Caco-2 (cell line): ENCODE data around the gene PRAC2. TPM values are rescaled to one million over a fixed set of nuclear protein-coding genes. Genes with fewer than 3 reads are reported as not detected.

Experiments used
- BruUV-seq: library from RNA; stranded (reverse); fragments of 400-500 nt; replicated peaks from 2 replicates; lab custom pipeline; 2021; lab: Mats Ljungman, UMichigan
- CTCF ChIA-PET: fragments of 300-600 bp; sonication (Branson Sonifier 250); formaldehyde crosslinking; loops from one replicate; lab custom pipeline; 2022; ENCODE audit warnings: antibody characterized with exemption; lab: Charles Lee
- POLR2A ChIA-PET: fragments of 300-600 bp; sonication (Branson Sonifier 250); formaldehyde crosslinking; loops from one replicate; lab custom pipeline; 2022; ENCODE audit warnings: antibody characterized with exemption; lab: Charles Lee
- DNase-seq, 2 experiments: peaks; one replicate each; pipeline versions ENCODE4 v3.0.0 to v3.0.0-alpha.2; 2020 to 2022
- H3K27me3 ChIP-seq: replicated peaks from 2 replicates; pipeline ENCODE4 v1.6.0; 2011; ENCODE audit warnings: low read length; ENCODE audit not compliant: control insufficient read depth, insufficient read depth
- H3K36me3 ChIP-seq: 2 replicates; pipeline ENCODE4 v1.5.1; 2011; ENCODE audit warnings: low read length; ENCODE audit not compliant: control insufficient read depth, insufficient read depth
- H3K4me1 ChIP-seq: fragments of 250-450 bp; sonication (Bioruptor Pico); 2 replicates; pipeline ENCODE4 v1.5.1; 2020; ENCODE audit warnings: mild to moderate bottlenecking
- H3K4me3 ChIP-seq: 2 replicates; pipeline ENCODE4 v1.5.1; 2011; ENCODE audit warnings: low read depth, mild to moderate bottlenecking, control low read depth, low read length
- H3K9me3 ChIP-seq: fragments of 250-450 bp; sonication (Bioruptor Pico); 2 replicates; pipeline ENCODE4 v1.5.1; 2020; ENCODE audit warnings: mild to moderate bottlenecking, moderate library complexity
- H3K27ac Mint-ChIP-seq: one replicate; pipeline ENCODE4 v1.8.0; 2022; ENCODE audit warnings: mixed read lengths; ENCODE audit not compliant: unreplicated experiment
- H3K27me3 Mint-ChIP-seq: one replicate; pipeline ENCODE4 v1.8.0; 2022; ENCODE audit warnings: mixed read lengths; ENCODE audit not compliant: insufficient read depth, unreplicated experiment
- H3K36me3 Mint-ChIP-seq: one replicate; pipeline ENCODE4 v1.8.0; 2022; ENCODE audit warnings: mild to moderate bottlenecking, mixed read lengths; ENCODE audit not compliant: insufficient read depth, unreplicated experiment
- H3K4me1 Mint-ChIP-seq: one replicate; pipeline ENCODE4 v1.8.0; 2022; ENCODE audit warnings: low read depth, mixed read lengths; ENCODE audit not compliant: unreplicated experiment
- H3K4me3 Mint-ChIP-seq: one replicate; pipeline ENCODE4 v1.8.0; 2022; ENCODE audit warnings: mild to moderate bottlenecking, moderate library complexity, mixed read lengths; ENCODE audit not compliant: unreplicated experiment
- H3K9me3 Mint-ChIP-seq: one replicate; pipeline ENCODE4 v1.8.0; 2022; ENCODE audit warnings: mixed read lengths; ENCODE audit not compliant: unreplicated experiment
- intact Hi-C: fragments of 100-400 bp; cut with micrococcal nuclease; formaldehyde crosslinking; loops from one replicate; pipeline ENCODE4 v1.10.0; 2022; ENCODE audit not compliant: unreplicated experiment
- total RNA-seq: library from RNA; stranded (reverse); gene quantifications from 2 replicates; pipeline ENCODE4 v1.2.3, GENCODE V29; 2022
- TF ChIP-seq, protein P1 (sequence below), 2 experiments: fragments of 200-600 bp in 1 of 2; IDR thresholded peaks; 1 replicate in 1 of 2; 2 replicates in 1 of 2; pipeline versions ENCODE4 v1.5.1 to v1.8.0; 2011 to 2022; ENCODE audit warnings: antibody characterized with exemption in 1 of 2, control low read depth in 1 of 2, inconsistent platforms in 1 of 2, low read depth in 1 of 2, low read length in 1 of 2, mild to moderate bottlenecking in 1 of 2, moderate library complexity in 1 of 2; ENCODE audit not compliant: insufficient read depth in 1 of 2, severe bottlenecking in 1 of 2, unreplicated experiment in 1 of 2

Gene PRAC2
- total RNA-seq, 1 experiment from 2014 or later: not detected

GRCh38 chr17:48761114-48761513 is 38.1 kb downstream of the PRAC2 start:
- peaks cover 13% of the 10 kb centered on the region for H3K27me3 Mint-ChIP-seq
- ChIA-PET POLR2A (no interaction called here), CTCF (interaction anchor here (0.6 to 1.1 kb wide), 3 partner anchors 10 to 409 kb away, joined by 3 to 5 read pairs (median 4); no protein-coding TSS in a partner anchor)
- Histone ChIP-seq H3K9me3 (no peaks in the 10 kb centered on the region), H3K4me1 (no peaks in the 10 kb centered on the region), H3K36me3 (no peaks in the 10 kb centered on the region), H3K27me3 (no peaks in the 10 kb centered on the region), H3K4me3 (no peak overlapping the region)
- no peak overlapping the region for H3K27ac Mint-ChIP-seq
- intact Hi-C loops: no loop called here
- no peak for DNase-seq
- no peaks in the 10 kb centered on the region for H3K36me3 Mint-ChIP-seq
- BruUV-seq: no TSS peak
- H3K4me3 Mint-ChIP-seq: no peak overlapping the region
- TF ChIP-seq, protein P1, sequence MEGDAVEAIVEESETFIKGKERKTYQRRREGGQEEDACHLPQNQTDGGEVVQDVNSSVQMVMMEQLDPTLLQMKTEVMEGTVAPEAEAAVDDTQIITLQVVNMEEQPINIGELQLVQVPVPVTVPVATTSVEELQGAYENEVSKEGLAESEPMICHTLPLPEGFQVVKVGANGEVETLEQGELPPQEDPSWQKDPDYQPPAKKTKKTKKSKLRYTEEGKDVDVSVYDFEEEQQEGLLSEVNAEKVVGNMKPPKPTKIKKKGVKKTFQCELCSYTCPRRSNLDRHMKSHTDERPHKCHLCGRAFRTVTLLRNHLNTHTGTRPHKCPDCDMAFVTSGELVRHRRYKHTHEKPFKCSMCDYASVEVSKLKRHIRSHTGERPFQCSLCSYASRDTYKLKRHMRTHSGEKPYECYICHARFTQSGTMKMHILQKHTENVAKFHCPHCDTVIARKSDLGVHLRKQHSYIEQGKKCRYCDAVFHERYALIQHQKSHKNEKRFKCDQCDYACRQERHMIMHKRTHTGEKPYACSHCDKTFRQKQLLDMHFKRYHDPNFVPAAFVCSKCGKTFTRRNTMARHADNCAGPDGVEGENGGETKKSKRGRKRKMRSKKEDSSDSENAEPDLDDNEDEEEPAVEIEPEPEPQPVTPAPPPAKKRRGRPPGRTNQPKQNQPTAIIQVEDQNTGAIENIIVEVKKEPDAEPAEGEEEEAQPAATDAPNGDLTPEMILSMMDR (IDR thresholded peaks at IDR 0.05; ENCODE audit: insufficient read depth in 1 of 2, low read depth in 1 of 2, low read length in 1 of 2, severe bottlenecking in 1 of 2, unreplicated experiment in 1 of 2): no peak
- no peaks in the 10 kb centered on the region for H3K9me3 Mint-ChIP-seq
- H3K4me1 Mint-ChIP-seq: peaks cover 13% of the 10 kb centered on the region

DNA sequence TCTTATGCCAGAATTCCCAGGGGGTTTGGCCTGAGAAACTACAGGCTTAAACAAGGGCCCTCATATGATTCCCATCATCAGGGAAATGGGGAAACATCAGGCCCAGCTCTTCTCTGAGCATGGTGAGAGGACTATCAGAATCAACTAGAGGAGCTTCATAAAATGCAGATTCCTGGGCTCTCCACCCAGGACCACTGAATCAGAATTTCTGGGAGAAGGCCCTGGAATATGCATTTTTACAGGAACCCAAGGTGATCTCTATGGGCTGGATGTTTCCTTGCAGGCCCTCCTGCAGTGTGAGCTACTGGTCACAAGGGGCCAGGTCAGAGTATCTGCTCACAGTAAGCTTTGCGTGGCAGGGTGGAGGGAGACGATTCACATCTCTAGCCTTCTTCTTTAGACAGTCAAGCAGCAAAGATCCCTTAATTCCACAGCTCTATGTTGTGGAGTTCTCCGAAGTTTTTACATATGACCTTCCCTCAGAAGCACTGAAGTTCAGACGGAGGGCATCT is 44.3 kb downstream of the PRAC2 start:
- no peak overlapping the region for H3K4me3 ChIP-seq
- TF ChIP-seq, protein P1 (IDR thresholded peaks at IDR 0.05; ENCODE audit: insufficient read depth in 1 of 2, low read depth in 1 of 2, low read length in 1 of 2, severe bottlenecking in 1 of 2, unreplicated experiment in 1 of 2): peak; percentile 50 to 63
- no peaks in the 10 kb centered on the region for H3K9me3 ChIP-seq
- POLR2A ChIA-PET: interaction anchor here (0.5 kb wide), 1 partner anchor 29 kb away, joined by 5 read pairs; no protein-coding TSS in a partner anchor
- DNase-seq: peak in 1 of 2 experiments; percentile 34
- CTCF ChIA-PET: interaction anchor here (0.7 to 2.3 kb wide), 8 partner anchors 14 to 117 kb away, joined by 3 to 21 read pairs (median 4); partner anchors contain the start of gene HOXB13
- H3K27me3 ChIP-seq: no peaks in the 10 kb centered on the region
- Mint-ChIP-seq H3K4me1 (no peaks in the 10 kb centered on the region), H3K4me3 (no peak overlapping the region), H3K9me3 (no peaks in the 10 kb centered on the region), H3K27ac (no peak overlapping the region), H3K36me3 (no peaks in the 10 kb centered on the region), H3K27me3 (peaks cover 19% of the 10 kb centered on the region)
- intact Hi-C loops: no loop called here
- no TSS peak for BruUV-seq
- H3K36me3 ChIP-seq: no peaks in the 10 kb centered on the region
- no peaks in the 10 kb centered on the region for H3K4me1 ChIP-seq

GRCh38 chr17:48769009-48769675 is 46.2 kb downstream of the PRAC2 start:
- H3K27me3 ChIP-seq: no peaks in the 10 kb centered on the region
- CTCF ChIA-PET: interaction anchor here (0.7 to 2.3 kb wide), 6 partner anchors 22 to 110 kb away, joined by 3 to 18 read pairs (median 4); no protein-coding TSS in a partner anchor
- no peaks in the 10 kb centered on the region for H3K9me3 ChIP-seq
- H3K27me3 Mint-ChIP-seq: peaks cover 9% of the 10 kb centered on the region
- no TSS peak for BruUV-seq
- H3K4me1 Mint-ChIP-seq: no peaks in the 10 kb centered on the region
- no peaks in the 10 kb centered on the region for H3K36me3 ChIP-seq
- intact Hi-C loops: no loop called here
- H3K4me1 ChIP-seq: no peaks in the 10 kb centered on the region
- POLR2A ChIA-PET: no interaction called here
- H3K4me3 Mint-ChIP-seq: no peak overlapping the region
- H3K4me3 ChIP-seq: no peak overlapping the region
- no peaks in the 10 kb centered on the region for H3K9me3 Mint-ChIP-seq
- H3K27ac Mint-ChIP-seq: no peak overlapping the region
- TF ChIP-seq, protein P1 (IDR thresholded peaks at IDR 0.05; ENCODE audit: insufficient read depth in 1 of 2, low read depth in 1 of 2, low read length in 1 of 2, severe bottlenecking in 1 of 2, unreplicated experiment in 1 of 2): no peak
- no peaks in the 10 kb centered on the region for H3K36me3 Mint-ChIP-seq
- no peak for DNase-seq
